Osteoblast (primary cell): ENCODE results near the gene KIAA1217. TPM values are rescaled to one million over a fixed set of nuclear protein-coding genes. Genes with fewer than 3 reads are reported as not detected.

Source experiments
- DNase-seq: peaks from one replicate; pipeline ENCODE4 v3.0.0; 2011; ENCODE audit warnings: low spot score, mixed read lengths; ENCODE audit not compliant: insufficient read length; ENCODE audit errors: missing footprints
- H2AFZ ChIP-seq: 2 replicates; pipeline ENCODE4 v1.6.0; 2011; ENCODE audit warnings: mild to moderate bottlenecking, low read length
- H3K27ac ChIP-seq: 2 replicates; pipeline ENCODE4 v1.5.1; 2011; ENCODE audit warnings: mild to moderate bottlenecking, low read depth, low read length, moderate library complexity
- H3K27me3 ChIP-seq: 2 replicates; pipeline ENCODE4 v1.6.0; 2012; ENCODE audit warnings: mild to moderate bottlenecking, control low read depth, inconsistent platforms, low read length, moderate library complexity; ENCODE audit not compliant: insufficient read depth
- H3K36me3 ChIP-seq: 2 replicates; pipeline ENCODE4 v1.5.1; 2011; ENCODE audit warnings: mild to moderate bottlenecking, low read length, control low read depth, moderate library complexity; ENCODE audit not compliant: insufficient read depth
- H3K4me1 ChIP-seq: 2 replicates; pipeline ENCODE4 v1.5.1; 2011; ENCODE audit warnings: mild to moderate bottlenecking, low read length, control low read depth, moderate library complexity; ENCODE audit not compliant: insufficient read depth
- H3K4me2 ChIP-seq: 2 replicates; pipeline ENCODE4 v1.6.0; 2011; ENCODE audit warnings: mild to moderate bottlenecking, low read length; ENCODE audit not compliant: insufficient read depth
- H3K4me3 ChIP-seq: fragments of 200-600 bp; sonication (generic); 3 replicates; pipeline ENCODE4 v1.5.1; 2012; ENCODE audit warnings: mild to moderate bottlenecking, low read length, inconsistent platforms; ENCODE audit not compliant: insufficient read depth
- H3K79me2 ChIP-seq: 2 replicates; pipeline ENCODE4 v1.6.0; 2012; ENCODE audit warnings: mild to moderate bottlenecking, low read length, control low read depth, inconsistent platforms; ENCODE audit not compliant: insufficient read depth
- H3K9me3 ChIP-seq: 2 replicates; pipeline ENCODE4 v1.5.1; 2011; ENCODE audit warnings: low read depth, low read length, control low read depth
- H4K20me1 ChIP-seq: 2 replicates; pipeline ENCODE4 v1.6.0; 2012; ENCODE audit warnings: mild to moderate bottlenecking, low read length, control low read depth; ENCODE audit not compliant: insufficient read depth
- CTCF ChIP-seq: IDR thresholded peaks from 2 replicates; pipeline ENCODE4 v1.5.1; 2011; ENCODE audit warnings: mild to moderate bottlenecking, low read depth, low read length, moderate library complexity; ENCODE audit errors: extremely low read depth
- total RNA-seq: library from RNA; depleted of rRNA; stranded (reverse); fragments of >200 nt; gene quantifications from 2 replicates; pipeline ENCODE4 v1.2.3, GENCODE V29; 2012

The KIAA1217 gene
- total RNA-seq, 1 donor, result 51.0 TPM

GRCh38 chr10:24434961-24435360, 226.0 kb downstream of the KIAA1217 start:
- Histone ChIP-seq H3K4me2 (no peak overlapping the region), H3K27ac (peak overlapping the region; percentile 72), H3K9me3 (no peaks in the 10 kb centered on the region), H3K36me3 (no peaks in the 10 kb centered on the region), H3K79me2 (no peaks in the 10 kb centered on the region), H2AFZ (no peak overlapping the region), H4K20me1 (no peaks in the 10 kb centered on the region), H3K4me1 (peaks cover 33% of the 10 kb centered on the region), H3K4me3 (no peak overlapping the region), H3K27me3 (no peaks in the 10 kb centered on the region)
- no peak for TF ChIP-seq CTCF
- DNase-seq, result no peak

GRCh38 chr10:24435374-24435773, 226.4 kb downstream of the KIAA1217 start:
- Histone ChIP-seq H3K4me3 (no peak overlapping the region), H3K27me3 (no peaks in the 10 kb centered on the region), H4K20me1 (no peaks in the 10 kb centered on the region), H3K4me2 (peak overlapping the region; percentile 22), H3K79me2 (no peaks in the 10 kb centered on the region), H3K36me3 (no peaks in the 10 kb centered on the region), H3K27ac (peak overlapping the region; percentile 72), H3K9me3 (no peaks in the 10 kb centered on the region), H3K4me1 (peaks cover 35% of the 10 kb centered on the region), H2AFZ (peak overlapping the region; percentile 60)
- TF ChIP-seq CTCF, result no peak
- DNase-seq, result peak; percentile 25

- no peak for TF ChIP-seq CTCF
- no peak for DNase-seq
- Histone ChIP-seq H3K27me3 (no peaks in the 10 kb centered on the region), H3K4me1 (peaks cover 47% of the 10 kb centered on the region), H2AFZ (peak overlapping the region; percentile 7), H3K4me3 (no peak overlapping the region), H3K27ac (no peak overlapping the region), H4K20me1 (no peaks in the 10 kb centered on the region), H3K4me2 (no peak overlapping the region), H3K36me3 (no peaks in the 10 kb centered on the region), H3K79me2 (no peaks in the 10 kb centered on the region), H3K9me3 (no peaks in the 10 kb centered on the region)
These were observed 228.4 kb downstream of the KIAA1217 start for GRCh38 chr10:24437302-24437701.

GRCh38 chr10:24438800-24439199, 229.9 kb downstream of the KIAA1217 start:
- H3K79me2 ChIP-seq, result no peaks in the 10 kb centered on the region
- no peak overlapping the region for H3K4me3 ChIP-seq
- no peaks in the 10 kb centered on the region for H3K36me3 ChIP-seq
- H3K27ac ChIP-seq, result peak overlapping the region; percentile 83
- peaks cover 43% of the 10 kb centered on the region for H3K4me1 ChIP-seq
- H2AFZ ChIP-seq, result no peak overlapping the region
- H4K20me1 ChIP-seq, result no peaks in the 10 kb centered on the region
- TF ChIP-seq CTCF, result no peak
- DNase-seq, result no peak
- no peak overlapping the region for H3K4me2 ChIP-seq
- no peaks in the 10 kb centered on the region for H3K27me3 ChIP-seq
- H3K9me3 ChIP-seq, result no peaks in the 10 kb centered on the region
